ENCODE results near the gene PLCH1. TPM values are rescaled to one million over a fixed set of nuclear protein-coding genes. Genes with fewer than 3 reads are reported as not detected.

Gene PLCH1
- total RNA-seq, 1 experiment from 2014 or later, result 8.9 TPM

GRCh38 chr3:155747286-155747945, 2.5 kb upstream of the PLCH1 start (continued):
- no peak for TF ChIP-seq E2F5 (CRISPR knock-in tag; IDR thresholded peaks at IDR 0.05)

- ChIA-PET POLR2A (interaction anchor here (0.7 to 1.3 kb wide), 3 partner anchors 107 to 155 kb away, joined by 3 to 6 read pairs (median 4); partner anchors contain the start of genes GMPS and SLC33A1), CTCF (interaction anchor here (0.6 to 1.4 kb wide), 6 partner anchors 33 to 364 kb away, joined by 3 to 27 read pairs (median 5); partner anchors contain the start of genes C3orf33 and GMPS)
- Mint-ChIP-seq H3K36me3 (no peaks in the 10 kb centered on the region), H3K27ac (peak overlapping the region; percentile 92; the same call in 1 of the 2 replicates), H3K4me1 (peaks cover 62% of the 10 kb centered on the region), H3K27me3 (ENCODE audit: low read depth) (no peaks in the 10 kb centered on the region), H3K4me3 (peak overlapping the region; percentile 71), H3K9me3 (no peaks in the 10 kb centered on the region)
- no peak for ATAC-seq
- DNase-seq (ENCODE audit: low spot score), result no peak
- TF ChIP-seq ARID4B (CRISPR knock-in tag; IDR thresholded peaks at IDR 0.05; ENCODE audit: borderline replicate concordance), result no peak
- TF ChIP-seq NFYB (CRISPR knock-in tag; conservative IDR thresholded peaks at IDR 0.05; ENCODE audit: low read depth), result no peak
- no peak for TF ChIP-seq ZNF416 (CRISPR knock-in tag; IDR thresholded peaks at IDR 0.05)
- no peak for TF ChIP-seq TCF7 (CRISPR knock-in tag; IDR thresholded peaks at IDR 0.05; ENCODE audit: low read depth)
- no peak for TF ChIP-seq ZNF425 (CRISPR knock-in tag; conservative IDR thresholded peaks at IDR 0.05)
- TF ChIP-seq MLX (CRISPR knock-in tag; IDR thresholded peaks at IDR 0.05), result no peak
- no peak for TF ChIP-seq E2F1 (CRISPR knock-in tag; IDR thresholded peaks at IDR 0.05)
- TF ChIP-seq AR (CRISPR knock-in tag; IDR thresholded peaks at IDR 0.05), result no peak
- no peak for TF ChIP-seq ATF6 (CRISPR knock-in tag; IDR thresholded peaks at IDR 0.05)
- no peak for TF ChIP-seq CDX4 (CRISPR knock-in tag; IDR thresholded peaks at IDR 0.05; ENCODE audit: borderline replicate concordance)
- TF ChIP-seq ZNF121 (CRISPR knock-in tag; IDR thresholded peaks at IDR 0.05), result no peak
- TF ChIP-seq ETV6 (CRISPR knock-in tag; IDR thresholded peaks at IDR 0.05), result no peak
- TF ChIP-seq ZBTB21 (CRISPR knock-in tag; IDR thresholded peaks at IDR 0.05; ENCODE audit: borderline replicate concordance), result no peak
- TF ChIP-seq NR3C1 (CRISPR knock-in tag; conservative IDR thresholded peaks at IDR 0.05; ENCODE audit: low read depth), result no peak
- TF ChIP-seq ERG (CRISPR knock-in tag; IDR thresholded peaks at IDR 0.05), result no peak
Observed at GRCh38 chr3:155746703-155747102, 1.8 kb upstream of the PLCH1 start.
